ENCODE results near the gene CEMIP.

- TF ChIP-seq ZNF384 (IDR thresholded peaks at IDR 0.05) (no peak), FOXK2 (IDR thresholded peaks at IDR 0.05) (no peak), LEF1 (IDR thresholded peaks at IDR 0.05; ENCODE audit: borderline replicate concordance) (no peak), TARDBP (IDR thresholded peaks at IDR 0.05) (no peak), SP1 (IDR thresholded peaks at IDR 0.05) (no peak), HDGF (IDR thresholded peaks at IDR 0.05; ENCODE audit: borderline replicate concordance) (no peak), FOXA1 (IDR thresholded peaks at IDR 0.05) (no peak), BHLHE40 (IDR thresholded peaks at IDR 0.05; ENCODE audit: borderline replicate concordance) (no peak), CTBP1 (IDR thresholded peaks at IDR 0.05; ENCODE audit: borderline replicate concordance) (no peak)
These were observed 191.0 kb downstream of the CEMIP start for GRCh38 chr15:80970018-80970657.
